HG03558 (cell line): ENCODE measurements around the gene MPPED1.

ENCODE experiments used
- ATAC-seq: cut with Tn5 transposase; IDR thresholded peaks from one replicate; pipeline ENCODE4 v1.9.1; 2021; ENCODE audit warnings: moderate number of reproducible peaks; ENCODE audit not compliant: unreplicated experiment; ENCODE audit errors: extremely low read depth

The MPPED1 gene

GRCh38 chr22:43473031-43473430, 61.2 kb downstream of the MPPED1 start:
- no peak for ATAC-seq

DNA sequence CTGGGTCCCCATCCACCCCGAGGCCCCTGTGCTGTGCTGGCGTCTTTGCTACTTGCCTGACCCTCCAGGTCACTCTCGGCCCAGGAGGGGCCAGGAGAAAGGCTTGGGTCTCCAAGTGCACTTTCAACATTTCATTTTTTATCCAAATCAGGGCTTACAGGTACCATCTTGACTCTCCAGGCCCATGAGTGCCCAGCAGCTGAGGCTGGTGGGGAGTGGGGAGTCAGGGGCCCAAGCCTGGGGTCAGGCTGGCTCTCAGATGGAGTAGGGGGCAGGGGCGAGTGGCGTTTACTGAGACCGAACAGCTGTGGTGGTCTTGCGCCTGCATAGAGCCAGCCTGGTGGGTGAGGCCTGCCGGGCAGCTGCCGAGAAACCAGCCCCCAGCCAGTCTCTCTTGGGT, 61.6 kb downstream of the MPPED1 start:
- ATAC-seq = no peak

- ATAC-seq = no peak
These were observed 62.6 kb downstream of the MPPED1 start for GRCh38 chr22:43474161-43475101.

DNA sequence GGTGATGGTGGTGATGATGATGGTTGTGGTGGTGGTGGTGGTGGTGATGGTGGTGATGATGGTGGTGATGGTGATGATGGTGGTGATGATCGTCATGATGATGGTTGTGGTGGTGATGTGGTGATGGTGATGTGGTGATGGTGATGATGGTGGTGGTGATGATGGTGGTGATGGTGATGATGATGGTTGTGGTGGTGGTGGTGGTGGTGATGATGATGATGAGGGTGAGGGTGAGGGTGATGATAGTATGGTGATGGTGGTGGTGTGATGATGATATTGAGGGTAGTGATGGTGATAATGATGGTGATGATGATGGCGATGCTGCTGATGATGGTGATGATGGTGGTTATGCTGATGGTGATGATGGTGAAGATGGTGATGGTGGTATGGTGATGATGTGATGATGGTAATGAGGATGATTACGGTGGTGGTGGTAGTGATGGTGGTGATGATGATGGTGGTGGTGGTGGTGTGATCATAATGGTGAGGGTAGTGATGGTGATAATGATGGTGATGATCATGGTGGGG, 63.8 kb downstream of the MPPED1 start:
- ATAC-seq = no peak

DNA sequence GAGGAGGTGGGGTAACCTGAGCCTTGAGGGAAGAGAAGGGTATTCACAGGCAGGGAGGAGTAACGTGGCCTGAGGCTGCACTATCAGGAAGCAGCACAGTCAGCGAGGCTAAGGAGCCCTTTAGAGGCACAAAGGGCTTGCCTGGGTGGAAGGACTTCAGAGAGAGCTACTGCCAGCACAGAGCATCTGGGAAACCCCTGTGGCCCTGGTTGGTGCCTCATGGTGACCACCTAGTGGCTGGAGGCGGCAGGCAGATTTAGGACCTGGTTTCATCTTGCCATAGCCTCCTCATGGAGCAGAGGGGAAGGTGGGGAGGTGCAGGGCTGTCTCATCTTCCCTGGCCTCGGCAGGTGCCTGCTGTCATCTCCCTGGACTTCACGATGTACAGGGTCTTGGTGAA, 64.5 kb downstream of the MPPED1 start:
- no peak for ATAC-seq

DNA sequence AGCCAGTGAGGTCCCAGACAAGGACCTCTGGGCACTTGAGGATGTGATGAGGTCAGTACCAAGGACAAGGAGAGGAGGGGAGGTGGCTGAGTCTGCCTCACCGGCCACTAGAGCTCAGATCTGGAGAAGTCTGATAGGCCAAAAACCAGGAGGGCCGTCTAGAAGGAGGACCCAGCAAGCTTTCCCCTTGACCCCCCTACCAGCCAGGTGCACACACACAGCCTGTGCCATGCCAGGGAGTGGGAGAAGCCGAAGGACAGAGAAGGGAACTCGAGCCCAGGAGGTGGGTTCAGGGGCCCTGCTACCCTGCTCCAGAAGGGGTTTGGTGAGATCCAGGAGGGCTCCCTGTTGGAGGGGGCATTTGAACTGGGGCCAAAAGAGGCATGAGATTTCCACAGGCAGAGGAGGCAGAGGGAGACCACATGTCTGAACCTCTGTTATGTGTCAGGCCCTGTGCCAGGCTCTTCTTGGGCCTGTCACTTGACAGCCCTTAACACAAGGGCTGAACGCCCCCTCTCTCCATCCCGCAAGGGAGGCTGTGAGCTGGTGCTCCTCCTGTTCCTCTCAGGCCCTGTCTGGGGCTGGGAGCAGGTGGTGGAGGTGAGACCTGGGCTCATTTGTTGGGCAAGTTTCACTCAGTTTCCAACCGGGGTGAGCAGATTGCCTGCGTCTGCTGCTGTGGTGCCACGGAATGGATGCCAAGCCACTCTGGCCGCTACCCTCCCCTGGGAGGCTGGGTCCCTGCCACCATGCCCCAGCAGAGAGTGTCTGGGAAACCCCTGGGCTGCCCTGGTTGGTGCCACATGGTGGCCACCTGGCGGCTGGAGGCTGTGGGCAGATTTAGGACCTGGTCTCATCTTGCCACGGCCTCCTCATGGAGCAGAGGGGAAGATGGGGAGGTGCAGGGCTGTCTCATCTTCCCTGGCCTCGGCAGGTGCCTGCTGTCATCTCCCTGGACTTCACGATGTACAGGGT, 65.2 kb downstream of the MPPED1 start:
- no peak for ATAC-seq

GRCh38 chr22:43477966-43478365, 66.2 kb downstream of the MPPED1 start:
- ATAC-seq = no peak

- ATAC-seq = no peak
These were observed 66.9 kb downstream of the MPPED1 start for GRCh38 chr22:43478621-43479300.

- ATAC-seq = no peak
These were observed 67.6 kb downstream of the MPPED1 start for GRCh38 chr22:43479301-43479950.

DNA sequence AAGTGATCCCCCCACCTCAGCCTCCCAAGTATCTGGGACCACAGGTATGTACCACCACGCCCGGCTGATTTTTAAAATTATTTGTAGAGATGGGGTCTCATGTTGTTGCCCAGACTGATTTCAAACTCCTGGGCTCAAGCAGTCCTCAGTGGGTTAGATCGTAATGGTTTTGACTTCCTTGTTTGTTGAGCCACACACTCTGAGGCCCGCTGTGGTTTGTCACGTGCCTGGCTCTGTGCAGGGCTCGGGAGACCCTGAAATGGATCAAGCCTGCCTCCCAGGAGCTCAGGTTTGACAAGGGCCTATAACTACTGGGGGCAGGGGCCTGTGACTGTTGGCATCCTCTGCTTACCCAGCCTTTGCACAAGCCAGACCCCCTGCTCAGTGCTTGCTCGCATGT, 68.1 kb downstream of the MPPED1 start:
- no peak for ATAC-seq

- ATAC-seq = no peak
These were observed 69.9 kb downstream of the MPPED1 start for GRCh38 chr22:43481568-43482317.

- ATAC-seq = no peak
These were observed 70.5 kb downstream of the MPPED1 start for GRCh38 chr22:43482318-43482625.

GRCh38 chr22:43483266-43483665, 71.5 kb downstream of the MPPED1 start:
- no peak for ATAC-seq

- ATAC-seq = no peak
These were observed 71.9 kb downstream of the MPPED1 start for GRCh38 chr22:43483669-43484068.

DNA sequence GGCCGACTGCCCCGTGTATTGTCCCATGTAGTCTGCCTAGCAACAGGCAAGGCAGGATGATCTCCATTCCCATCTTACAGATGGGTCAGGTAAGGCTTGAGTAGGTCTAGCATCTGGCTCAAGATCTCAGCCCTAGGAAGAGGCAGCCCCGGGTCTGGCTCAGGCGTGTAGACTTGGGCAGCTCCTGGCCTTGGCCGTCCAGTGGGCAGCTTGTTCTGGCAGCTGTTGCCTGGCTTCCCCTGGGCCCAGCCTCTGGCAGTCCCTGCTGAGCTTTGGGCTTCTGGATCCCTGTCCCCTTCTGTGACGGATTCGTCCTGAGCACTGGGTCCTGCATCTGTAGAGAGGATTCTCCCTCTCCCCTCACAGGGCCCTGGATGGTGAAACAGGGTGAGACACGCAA, 72.4 kb downstream of the MPPED1 start:
- no peak for ATAC-seq

- ATAC-seq = no peak
These were observed 73.8 kb downstream of the MPPED1 start for GRCh38 chr22:43485502-43486089.

DNA sequence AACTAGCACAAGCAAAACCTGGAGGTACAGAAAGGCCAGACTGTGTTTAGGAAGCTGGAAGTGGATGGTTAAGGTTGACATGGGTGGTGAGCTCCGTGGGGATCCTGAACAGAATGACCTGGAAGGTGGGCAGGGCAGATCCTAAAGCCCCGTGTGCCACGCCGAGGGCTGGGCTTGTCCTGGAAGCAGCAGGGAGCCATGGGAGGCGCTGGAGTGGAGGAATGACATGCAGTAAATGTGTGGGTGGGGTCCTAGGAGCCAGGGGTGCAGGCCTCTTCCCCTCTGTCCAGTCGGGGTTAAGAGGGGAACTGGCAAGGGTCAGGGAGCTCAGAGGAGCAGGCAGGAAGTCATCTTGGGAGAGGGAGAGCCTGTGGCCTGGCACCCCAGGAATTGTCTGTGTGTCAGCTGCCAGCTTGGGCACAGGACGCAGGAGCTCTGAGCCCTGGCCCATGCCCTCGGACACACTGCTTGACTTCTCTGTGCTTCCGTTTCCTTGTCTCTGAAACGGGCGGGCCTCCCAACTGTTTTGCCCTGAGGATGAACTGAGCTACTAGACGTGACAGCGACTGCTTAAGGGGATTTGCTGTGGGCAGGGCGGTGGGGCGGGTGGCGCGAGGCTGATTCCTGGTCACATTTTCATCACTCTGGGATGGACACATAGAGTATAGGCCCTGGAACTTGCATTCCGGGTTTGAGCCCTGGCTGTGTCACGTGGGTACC, 75.7 kb downstream of the MPPED1 start:
- no peak for ATAC-seq
